Measurements from ENCODE around the gene PGF.

GRCh38 chr14:74927225-74927624 lies 28.2 kb downstream of the PGF start:
- TF ChIP-seq CTCF (IDR thresholded peaks at IDR 0.05) (no peak), ZFX (IDR thresholded peaks at IDR 0.05; ENCODE audit: borderline replicate concordance) (no peak)
